GM13976 (cell line): ENCODE results near the gene TRIM44.
"Not testable (repeated sequence)": the region's sequence is repeated elsewhere in the genome, so short reads cannot be mapped to it uniquely, and the experiment has no call there.

Experiments used
- DNase-seq: peaks from one replicate; pipeline ENCODE4 v3.0.0; 2012; ENCODE audit warnings: low spot score
- in situ Hi-C: fragments of 300-500 bp; cut with MboI; formaldehyde crosslinking; loops from one replicate; pipeline ENCODE4 v1.12.0; 2022; ENCODE audit warnings: low sequenced_read_pairs, mixed read lengths, inconsistent platforms; ENCODE audit not compliant: unreplicated experiment
- TF ChIP-seq, protein P1 (sequence below): IDR thresholded peaks from 2 replicates; pipeline ENCODE4 v1.5.1; 2012; ENCODE audit warnings: borderline replicate concordance, mild to moderate bottlenecking; ENCODE audit not compliant: insufficient read depth; ENCODE audit errors: extremely low read depth, missing control alignments, control extremely low read depth

TRIM44 gene

DNA sequence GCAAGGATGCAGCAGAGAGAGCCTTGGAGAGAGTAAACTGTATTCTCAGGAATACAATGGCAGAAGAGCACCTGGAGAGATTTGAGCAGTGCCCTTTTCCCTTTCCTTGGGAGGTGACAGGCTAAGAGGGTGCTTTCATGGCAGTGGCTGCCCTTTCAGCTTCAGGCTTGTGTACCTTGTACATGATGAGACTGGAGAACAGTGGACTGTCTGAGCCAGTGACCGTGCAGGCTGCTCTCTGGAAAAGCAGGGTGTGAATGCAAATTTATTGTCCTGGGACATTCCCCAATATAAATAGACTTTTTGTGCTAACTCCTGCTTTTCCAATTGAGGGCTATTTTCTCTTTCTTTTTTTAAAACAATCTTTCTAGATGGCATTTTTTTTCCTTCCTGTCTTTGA lies 99.3 kb downstream of the TRIM44 start:
- DNase-seq = no peak
- in situ Hi-C loops = no loop called here
- TF ChIP-seq, protein P1, sequence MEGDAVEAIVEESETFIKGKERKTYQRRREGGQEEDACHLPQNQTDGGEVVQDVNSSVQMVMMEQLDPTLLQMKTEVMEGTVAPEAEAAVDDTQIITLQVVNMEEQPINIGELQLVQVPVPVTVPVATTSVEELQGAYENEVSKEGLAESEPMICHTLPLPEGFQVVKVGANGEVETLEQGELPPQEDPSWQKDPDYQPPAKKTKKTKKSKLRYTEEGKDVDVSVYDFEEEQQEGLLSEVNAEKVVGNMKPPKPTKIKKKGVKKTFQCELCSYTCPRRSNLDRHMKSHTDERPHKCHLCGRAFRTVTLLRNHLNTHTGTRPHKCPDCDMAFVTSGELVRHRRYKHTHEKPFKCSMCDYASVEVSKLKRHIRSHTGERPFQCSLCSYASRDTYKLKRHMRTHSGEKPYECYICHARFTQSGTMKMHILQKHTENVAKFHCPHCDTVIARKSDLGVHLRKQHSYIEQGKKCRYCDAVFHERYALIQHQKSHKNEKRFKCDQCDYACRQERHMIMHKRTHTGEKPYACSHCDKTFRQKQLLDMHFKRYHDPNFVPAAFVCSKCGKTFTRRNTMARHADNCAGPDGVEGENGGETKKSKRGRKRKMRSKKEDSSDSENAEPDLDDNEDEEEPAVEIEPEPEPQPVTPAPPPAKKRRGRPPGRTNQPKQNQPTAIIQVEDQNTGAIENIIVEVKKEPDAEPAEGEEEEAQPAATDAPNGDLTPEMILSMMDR = no peak

DNA sequence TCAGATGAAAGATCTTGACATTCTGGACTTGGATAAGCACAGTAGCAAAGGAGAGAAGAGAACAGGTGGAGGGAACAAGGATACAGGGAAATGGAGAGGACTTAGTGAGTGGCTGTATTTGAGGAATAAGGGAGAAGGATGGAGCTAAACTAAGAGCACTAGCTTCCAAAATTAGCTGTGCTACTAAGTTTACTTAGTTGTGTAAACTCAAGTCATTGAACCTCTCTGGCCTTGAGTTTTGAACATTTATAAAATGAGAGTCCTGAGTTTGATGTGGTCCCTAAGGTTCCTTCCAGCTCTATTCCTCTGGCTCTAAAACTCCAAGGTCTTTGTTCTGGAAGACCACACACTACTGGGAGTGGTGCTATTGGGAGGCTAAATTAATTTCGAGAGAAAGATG lies 100.7 kb downstream of the TRIM44 start:
- TF ChIP-seq, protein P1 = no peak
- in situ Hi-C loops = no loop called here
- DNase-seq = no peak

DNA sequence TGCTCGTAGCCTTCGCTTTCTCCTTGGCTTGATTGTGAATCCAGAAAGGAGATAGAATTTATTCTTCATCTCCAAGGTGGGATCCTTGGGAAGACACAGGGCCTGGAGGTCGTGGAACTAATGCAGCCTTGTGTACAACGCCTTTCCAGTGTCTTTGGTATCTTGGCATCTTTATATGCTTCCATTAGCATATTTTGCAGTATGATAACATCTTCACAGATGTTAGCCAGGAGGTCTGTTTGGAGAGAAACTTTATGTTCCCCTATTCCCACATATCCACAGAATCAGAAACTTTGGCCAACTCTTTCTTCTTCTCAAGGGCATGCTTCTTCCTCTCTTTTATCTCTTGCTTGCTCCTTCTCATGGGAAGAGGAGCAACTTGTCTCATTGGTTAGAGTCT lies 101.2 kb downstream of the TRIM44 start:
- no peak for DNase-seq
- in situ Hi-C loops = no loop called here
- TF ChIP-seq, protein P1 = no peak

DNA sequence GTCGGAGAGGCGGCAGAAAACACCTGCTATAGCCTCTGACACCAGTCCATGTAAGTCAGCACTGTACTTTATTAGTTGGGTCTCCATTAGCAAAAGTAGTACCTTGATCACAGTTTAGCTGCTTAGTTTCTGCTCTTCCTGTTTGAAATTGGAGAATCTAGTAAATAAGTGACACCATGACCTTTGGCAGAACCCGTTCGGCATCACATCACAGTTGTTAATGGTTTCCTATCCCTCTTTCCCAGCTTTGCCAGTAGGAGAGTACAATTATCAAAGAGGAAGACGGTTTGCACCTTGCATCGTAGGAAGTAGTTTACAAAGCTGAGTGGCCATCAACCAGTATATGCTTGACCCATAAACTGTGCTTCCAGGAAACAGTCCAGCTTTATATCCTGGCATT lies 101.8 kb downstream of the TRIM44 start:
- no peak for DNase-seq
- TF ChIP-seq, protein P1 = no peak
- in situ Hi-C loops = no loop called here

DNA sequence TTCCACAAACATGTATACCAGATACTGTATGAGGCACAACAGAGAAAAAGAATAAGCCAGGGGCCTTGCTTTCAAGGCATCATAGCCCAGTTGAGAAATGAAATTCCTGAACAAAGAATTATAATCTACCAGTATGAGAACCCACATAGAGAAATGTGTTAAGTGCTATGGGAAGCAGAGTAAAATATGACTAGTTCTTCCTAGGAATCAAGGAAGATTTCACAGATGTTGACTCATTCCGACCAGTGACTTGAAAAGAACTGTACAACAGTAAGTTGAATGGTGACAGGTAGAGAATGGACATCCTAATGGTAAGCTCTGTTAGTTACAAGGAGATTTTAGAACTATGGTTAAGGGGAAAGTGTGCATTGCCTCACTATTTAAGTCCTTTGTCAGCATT lies 102.6 kb downstream of the TRIM44 start:
- in situ Hi-C loops = no loop called here
- no peak for DNase-seq
- TF ChIP-seq, protein P1 = no peak

DNA sequence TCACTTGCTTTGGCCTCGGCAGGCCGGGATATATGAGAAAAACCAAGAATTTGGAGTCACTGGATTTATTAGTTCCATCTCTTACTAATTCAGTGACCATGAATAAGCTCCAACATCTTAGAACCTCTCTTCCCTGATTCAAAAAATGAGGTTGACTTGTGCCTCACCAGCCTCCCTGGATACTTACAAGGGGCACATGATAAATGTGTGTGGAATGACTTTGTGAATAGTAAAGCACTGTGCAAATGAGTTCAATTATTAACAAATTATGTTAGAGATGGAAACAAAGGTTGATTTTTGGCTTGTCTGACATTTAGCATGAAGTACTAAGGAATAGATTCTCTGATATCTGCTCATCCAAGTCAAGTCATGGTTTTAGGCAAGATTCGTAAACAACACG lies 104.1 kb downstream of the TRIM44 start:
- in situ Hi-C loops = no loop called here
- DNase-seq = no peak
- TF ChIP-seq, protein P1 = no peak

DNA sequence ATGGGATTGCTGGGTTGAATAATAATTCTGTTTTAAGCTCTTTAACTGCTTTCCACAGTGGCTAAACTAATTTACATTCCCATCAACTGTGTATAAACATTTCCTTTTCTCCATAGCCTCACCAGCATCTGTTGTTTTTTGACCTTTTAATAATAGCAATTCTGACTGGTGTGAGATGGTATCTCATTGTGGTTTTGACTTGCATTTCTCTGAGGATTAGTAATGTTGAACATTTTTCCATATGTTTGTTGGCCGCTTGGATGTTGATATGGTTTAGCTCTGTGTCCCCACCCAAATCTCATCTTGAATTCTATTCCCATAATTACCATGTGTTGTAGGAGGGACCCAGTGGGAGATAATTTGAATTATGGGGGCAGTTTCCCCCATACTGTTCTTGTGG lies 107.8 kb downstream of the TRIM44 start:
- in situ Hi-C loops, DNase-seq: not testable (repeated sequence)
